ENCODE data around the gene ZNF280B.

The ZNF280B gene

DNA sequence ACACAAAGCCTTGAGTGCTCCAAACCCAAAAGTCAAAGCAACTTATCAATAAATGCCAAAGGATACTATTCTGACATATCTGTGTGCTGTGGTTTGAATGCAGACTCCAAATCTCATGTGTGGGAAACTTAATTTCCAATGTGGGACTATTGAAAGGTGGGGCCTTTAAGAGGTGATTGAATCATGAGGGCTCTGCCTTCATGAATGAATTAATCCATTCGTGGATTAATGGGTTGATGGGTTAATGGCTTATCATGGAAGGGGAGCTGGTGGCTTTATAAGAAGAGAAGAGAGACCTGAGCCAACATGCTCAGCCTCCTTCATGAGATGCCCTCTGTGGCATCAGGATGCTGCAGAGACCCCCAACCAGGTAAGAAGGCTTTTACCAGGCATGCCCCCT is 28.4 kb upstream of the ZNF280B start:
- Histone ChIP-seq H3K36me3 (ENCODE audit: insufficient read depth, low read length) (no peaks in the 10 kb centered on the region), H3K27me3 (ENCODE audit: insufficient read depth, low read length, poor library complexity) (no peaks in the 10 kb centered on the region), H3K27ac (ENCODE audit: low read length) (no peak overlapping the region), H3K4me3 (ENCODE audit: low read depth in 1 of 2, low read length in 2 of 2) (no peak overlapping the region), H4K20me1 (ENCODE audit: insufficient read depth, low read length) (no peaks in the 10 kb centered on the region), H3K9ac (ENCODE audit: low read depth, low read length) (no peak overlapping the region), H3K9me3 (ENCODE audit: insufficient read depth, low read length, severe bottlenecking) (no peaks in the 10 kb centered on the region), H3K4me1 (ENCODE audit: insufficient read depth, low read length) (no peaks in the 10 kb centered on the region), H3K79me2 (ENCODE audit: insufficient read depth, low read length) (no peaks in the 10 kb centered on the region), H3K4me2 (ENCODE audit: insufficient read depth, low read length) (no peak overlapping the region), H2AFZ (ENCODE audit: low read depth, low read length) (no peak overlapping the region)
- no peak for DNase-seq
- TF ChIP-seq CTCF (IDR thresholded peaks at IDR 0.05; ENCODE audit: borderline replicate concordance, extremely low read depth, low read length, poor library complexity, severe bottlenecking): no peak
- no peak for TF ChIP-seq EZH2 (IDR thresholded peaks at IDR 0.05; ENCODE audit: borderline replicate concordance, low read depth, low read length, severe bottlenecking)
- no peak for ATAC-seq (ENCODE audit: insufficient read depth, low read depth)

DNA sequence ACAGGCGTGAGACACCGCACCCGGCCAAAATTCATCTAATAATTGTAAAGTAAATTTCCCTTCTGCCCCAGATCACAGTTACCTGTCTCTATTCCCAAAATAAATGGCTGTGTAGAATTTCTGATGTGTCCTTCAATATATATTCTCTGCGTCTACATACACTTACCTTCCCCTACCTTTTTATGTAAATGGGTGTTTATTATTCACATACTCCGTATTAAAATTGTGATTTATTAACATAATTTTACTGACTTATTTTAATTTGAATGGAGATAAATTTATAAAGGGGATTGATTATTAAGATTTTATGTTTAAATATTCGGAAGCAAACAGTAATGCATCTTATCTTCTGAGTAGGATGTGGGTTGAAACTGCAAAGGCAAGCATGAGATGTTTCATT is 28.0 kb upstream of the ZNF280B start:
- ATAC-seq (ENCODE audit: insufficient read depth, low read depth) (no peak), DNase-seq (no peak)
- no peak overlapping the region for H3K9ac ChIP-seq (ENCODE audit: low read depth, low read length)
- H3K36me3 ChIP-seq (ENCODE audit: insufficient read depth, low read length): no peaks in the 10 kb centered on the region
- no peaks in the 10 kb centered on the region for H4K20me1 ChIP-seq (ENCODE audit: insufficient read depth, low read length)
- no peaks in the 10 kb centered on the region for H3K9me3 ChIP-seq (ENCODE audit: insufficient read depth, low read length, severe bottlenecking)
- no peaks in the 10 kb centered on the region for H3K4me1 ChIP-seq (ENCODE audit: insufficient read depth, low read length)
- no peak overlapping the region for H3K4me3 ChIP-seq (ENCODE audit: low read depth in 1 of 2, low read length in 2 of 2)
- no peak overlapping the region for H2AFZ ChIP-seq (ENCODE audit: low read depth, low read length)
- H3K27ac ChIP-seq (ENCODE audit: low read length): no peak overlapping the region
- no peaks in the 10 kb centered on the region for H3K79me2 ChIP-seq (ENCODE audit: insufficient read depth, low read length)
- no peaks in the 10 kb centered on the region for H3K27me3 ChIP-seq (ENCODE audit: insufficient read depth, low read length, poor library complexity)
- no peak for TF ChIP-seq EZH2 (IDR thresholded peaks at IDR 0.05; ENCODE audit: borderline replicate concordance, low read depth, low read length, severe bottlenecking)
- no peak for TF ChIP-seq CTCF (IDR thresholded peaks at IDR 0.05; ENCODE audit: borderline replicate concordance, extremely low read depth, low read length, poor library complexity, severe bottlenecking)
- H3K4me2 ChIP-seq (ENCODE audit: insufficient read depth, low read length): no peak overlapping the region

DNA sequence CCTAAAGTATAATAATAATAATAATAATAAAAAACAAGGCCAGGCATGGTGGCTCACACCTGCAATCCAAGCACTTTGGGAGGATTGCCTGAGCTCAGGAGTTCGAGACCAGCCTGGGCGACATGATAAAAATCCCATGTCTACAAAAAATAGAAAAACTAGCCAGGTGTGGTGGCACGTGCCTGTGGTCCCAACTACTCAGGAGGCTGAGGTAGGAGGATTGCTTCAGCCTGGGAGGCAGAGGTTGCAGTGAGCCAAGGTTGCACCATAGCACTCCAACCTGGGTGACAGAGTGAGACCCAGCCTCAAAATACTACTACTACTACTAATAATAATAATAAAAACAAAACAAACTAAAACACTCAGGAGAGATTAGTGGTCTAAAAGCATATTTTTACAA is 27.1 kb upstream of the ZNF280B start:
- Histone ChIP-seq H3K79me2 (ENCODE audit: insufficient read depth, low read length) (no peaks in the 10 kb centered on the region), H3K36me3 (ENCODE audit: insufficient read depth, low read length) (no peaks in the 10 kb centered on the region), H3K4me2 (ENCODE audit: insufficient read depth, low read length) (no peak overlapping the region), H4K20me1 (ENCODE audit: insufficient read depth, low read length) (no peaks in the 10 kb centered on the region), H3K9ac (ENCODE audit: low read depth, low read length) (no peak overlapping the region), H2AFZ (ENCODE audit: low read depth, low read length) (no peak overlapping the region), H3K4me1 (ENCODE audit: insufficient read depth, low read length) (no peaks in the 10 kb centered on the region), H3K27me3 (ENCODE audit: insufficient read depth, low read length, poor library complexity) (no peaks in the 10 kb centered on the region), H3K27ac (ENCODE audit: low read length) (no peak overlapping the region), H3K4me3 (ENCODE audit: low read depth in 1 of 2, low read length in 2 of 2) (no peak overlapping the region), H3K9me3 (ENCODE audit: insufficient read depth, low read length, severe bottlenecking) (no peaks in the 10 kb centered on the region)
- ATAC-seq (ENCODE audit: insufficient read depth, low read depth): no peak
- DNase-seq: no peak
- TF ChIP-seq EZH2 (IDR thresholded peaks at IDR 0.05; ENCODE audit: borderline replicate concordance, low read depth, low read length, severe bottlenecking) (no peak), CTCF (IDR thresholded peaks at IDR 0.05; ENCODE audit: borderline replicate concordance, extremely low read depth, low read length, poor library complexity, severe bottlenecking) (no peak)

All from DND-41 (cell line).